Hematopoietic multipotent progenitor cell (in vitro differentiated cells): ENCODE data around the gene WIPF1. TPM values are rescaled to one million over a fixed set of nuclear protein-coding genes. Genes with fewer than 3 reads are reported as not detected.

Experiments used
- DNase-seq, 3 donors: peaks; one replicate each; pipeline ENCODE4 v3.0.0-alpha.2; 2011 to 2015; ENCODE audit warnings: low read depth in 2 of 3, low spot score in 2 of 3
- total RNA-seq: library from RNA; depleted of rRNA; stranded (reverse); fragments of >200 nt; gene quantifications from one replicate; pipeline ENCODE4 v1.2.3, GENCODE V29; 2012

The WIPF1 gene
- total RNA-seq, 1 donor: 26.7 TPM

- no peak for DNase-seq
Observed at GRCh38 chr2:174599310-174599921, 1.8 kb upstream of the WIPF1 start.

- DNase-seq: no peak
Observed at GRCh38 chr2:174597009-174597344, 627 bp downstream of the WIPF1 start.

- no peak for DNase-seq
Observed at GRCh38 chr2:174595891-174596397, 1.7 kb downstream of the WIPF1 start.

GRCh38 chr2:174595116-174595809, 2.3 kb downstream of the WIPF1 start:
- peak in 1 of 3 donors; percentile 24 for DNase-seq

- DNase-seq: no peak
Observed at GRCh38 chr2:174594456-174594855, 3.1 kb downstream of the WIPF1 start.

GRCh38 chr2:174593574-174594203, 3.9 kb downstream of the WIPF1 start:
- peak; percentile 66 to 90 (median 84) for DNase-seq

GRCh38 chr2:174593041-174593440, 4.6 kb downstream of the WIPF1 start:
- no peak for DNase-seq

- no peak for DNase-seq
Observed at GRCh38 chr2:174591740-174592139, 5.9 kb downstream of the WIPF1 start.

- peak in 1 of 3 donors; percentile 43 for DNase-seq
Observed at GRCh38 chr2:174590928-174591648, 6.5 kb downstream of the WIPF1 start.

- no peak for DNase-seq
Observed at GRCh38 chr2:174590346-174590745, 7.3 kb downstream of the WIPF1 start.

- DNase-seq: no peak
Observed at GRCh38 chr2:174589334-174589733, 8.3 kb downstream of the WIPF1 start.

GRCh38 chr2:174588463-174588862, 9.1 kb downstream of the WIPF1 start:
- DNase-seq: no peak

GRCh38 chr2:174587579-174587978, 10.0 kb downstream of the WIPF1 start:
- DNase-seq: no peak

- no peak for DNase-seq
Observed at GRCh38 chr2:174586418-174587295, 10.9 kb downstream of the WIPF1 start.

- no peak for DNase-seq
Observed at GRCh38 chr2:174585657-174586252, 11.8 kb downstream of the WIPF1 start.

GRCh38 chr2:174585146-174585545, 12.5 kb downstream of the WIPF1 start:
- no peak for DNase-seq

- DNase-seq: no peak
Observed at GRCh38 chr2:174581491-174581890, 16.1 kb downstream of the WIPF1 start.

GRCh38 chr2:174580951-174581350, 16.7 kb downstream of the WIPF1 start:
- DNase-seq: no peak

- DNase-seq: peak in 2 of 3 donors; percentile 73 to 89
Observed at GRCh38 chr2:174577967-174578589, 19.5 kb downstream of the WIPF1 start.
